ENCODE measurements around the gene IRS2.

- no peak for TF ChIP-seq CTCF (IDR thresholded peaks at IDR 0.05)
- TF ChIP-seq POLR2A (IDR thresholded peaks at IDR 0.05): peak; percentile 39
Measured at GRCh38 chr13:109778102-109778542, 8.3 kb downstream of the IRS2 start.
